Neural progenitor cell (in vitro differentiated cells): ENCODE results near the gene PSMD6. TPM values are rescaled to one million over a fixed set of nuclear protein-coding genes. Genes with fewer than 3 reads are reported as not detected.

Experiments used
- DNase-seq: peaks from one replicate; pipeline ENCODE4 v3.0.0-alpha.2; 2016; ENCODE audit warnings: low spot score
- H2AFZ ChIP-seq: fragments of 200-600 bp; sonication (generic); replicated peaks from 2 replicates; pipeline ENCODE4 v1.6.1; 2016; ENCODE audit warnings: antibody characterized with exemption
- H3F3A ChIP-seq: fragments of 200-600 bp; sonication (generic); 2 replicates; pipeline ENCODE4 v1.6.1; 2016; ENCODE audit warnings: antibody characterized with exemption, low read depth
- H3K27ac ChIP-seq: fragments of 200-600 bp; sonication (generic); 2 replicates; pipeline ENCODE4 v1.5.1; 2016; ENCODE audit warnings: mild to moderate bottlenecking
- H3K27me3 ChIP-seq: fragments of 200-600 bp; sonication (generic); 2 replicates; pipeline ENCODE4 v1.6.1; 2016; ENCODE audit warnings: mild to moderate bottlenecking, moderate library complexity
- H3K36me3 ChIP-seq: fragments of 200-600 bp; sonication (generic); 2 replicates; pipeline ENCODE4 v1.5.1; 2016
- H3K4me1 ChIP-seq: fragments of 200-600 bp; sonication (generic); 2 replicates; pipeline ENCODE4 v1.6.1; 2016; ENCODE audit warnings: mixed run types
- H3K4me2 ChIP-seq: fragments of 200-600 bp; sonication (generic); 2 replicates; pipeline ENCODE4 v1.6.1; 2016
- H3K4me3 ChIP-seq: fragments of 200-600 bp; sonication (generic); 2 replicates; pipeline ENCODE4 v1.5.1; 2016
- H3K79me2 ChIP-seq: fragments of 200-600 bp; sonication (generic); 2 replicates; pipeline ENCODE4 v1.6.1; 2016; ENCODE audit warnings: low read depth
- H3K9ac ChIP-seq: fragments of 200-600 bp; sonication (generic); 2 replicates; pipeline ENCODE4 v1.6.1; 2016
- H3K9me3 ChIP-seq: fragments of 200-600 bp; sonication (generic); 2 replicates; pipeline ENCODE4 v1.5.1; 2016; ENCODE audit warnings: low read depth
- H4K20me1 ChIP-seq: fragments of 200-600 bp; sonication (generic); 2 replicates; pipeline ENCODE4 v1.6.1; 2016; ENCODE audit warnings: low read depth
- H3K27ac Mint-ChIP-seq: 3 replicates; pipeline ENCODE4 v1.8.0; 2021; ENCODE audit warnings: mixed read lengths
- H3K27me3 Mint-ChIP-seq: 2 replicates; pipeline ENCODE4 v1.8.0; 2022; ENCODE audit warnings: low read depth, mild to moderate bottlenecking, inconsistent platforms, moderate library complexity, mixed read lengths; ENCODE audit not compliant: insufficient read depth
- H3K36me3 Mint-ChIP-seq: 3 replicates; pipeline ENCODE4 v1.8.0; 2021; ENCODE audit warnings: mixed read lengths
- H3K4me1 Mint-ChIP-seq: 3 replicates; pipeline ENCODE4 v1.8.0; 2021; ENCODE audit warnings: mixed read lengths
- H3K4me3 Mint-ChIP-seq: 3 replicates; pipeline ENCODE4 v1.8.0; 2021; ENCODE audit warnings: mild to moderate bottlenecking, moderate library complexity, mixed read lengths
- H3K9me3 Mint-ChIP-seq: 3 replicates; pipeline ENCODE4 v1.8.0; 2020; ENCODE audit warnings: mixed read lengths
- EZH2 ChIP-seq: fragments of 200-600 bp; sonication (generic); IDR thresholded peaks from 2 replicates; pipeline ENCODE4 v1.6.1; 2017; ENCODE audit warnings: antibody characterized with exemption, mild to moderate bottlenecking, moderate library complexity
- EZH2phosphoT487 ChIP-seq: fragments of 200-600 bp; sonication (generic); IDR thresholded peaks from 2 replicates; pipeline ENCODE4 v1.6.1; 2017; ENCODE audit warnings: antibody characterized with exemption
- total RNA-seq: library from RNA; depleted of rRNA; stranded (reverse); fragments of >200 nt; gene quantifications from 2 replicates; pipeline ENCODE4 v1.2.3, GENCODE V29; 2015; ENCODE audit warnings: low replicate concordance
- TF ChIP-seq, protein P1 (sequence below): fragments of 200-600 bp; sonication (generic); IDR thresholded peaks from 2 replicates; pipeline ENCODE4 v1.5.1; 2017; ENCODE audit warnings: antibody characterized with exemption, mild to moderate bottlenecking

PSMD6 gene
- total RNA-seq, 1 donor from 2014 or later: 141 TPM

DNA sequence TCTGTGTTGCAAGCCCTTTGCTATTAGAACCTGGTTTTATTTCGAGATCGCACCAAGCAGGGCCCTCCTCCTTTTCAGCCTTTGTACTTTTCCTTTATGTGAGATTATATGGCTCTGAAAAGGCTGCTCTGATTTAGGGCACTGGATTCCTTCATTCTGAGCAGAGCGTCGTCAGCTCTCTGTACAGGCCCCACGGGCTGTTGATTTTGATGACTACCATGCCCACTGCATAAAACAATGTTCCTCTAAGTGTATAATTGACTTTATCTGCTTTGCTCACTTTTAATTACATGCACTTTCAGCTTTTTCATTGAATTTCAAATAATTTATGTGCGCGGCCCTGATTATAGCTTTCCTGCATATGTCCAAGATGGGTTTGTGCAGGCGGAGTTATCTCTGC lies 4.4 kb upstream of the PSMD6 start:
- Histone ChIP-seq H3K9ac (no peak overlapping the region), H3K4me1 (peaks cover 7% of the 10 kb centered on the region), H3K9me3 (no peaks in the 10 kb centered on the region), H3K27me3 (no peaks in the 10 kb centered on the region), H4K20me1 (peaks cover 2% of the 10 kb centered on the region), H2AFZ (no peak overlapping the region), H3K27ac (no peak overlapping the region), H3K36me3 (no peaks in the 10 kb centered on the region), H3K4me3 (no peak overlapping the region), H3K79me2 (peaks cover 6% of the 10 kb centered on the region), H3F3A (no peaks in the 10 kb centered on the region), H3K4me2 (no peak overlapping the region)
- DNase-seq: no peak
- Mint-ChIP-seq H3K27ac (no peak overlapping the region), H3K9me3 (no peaks in the 10 kb centered on the region), H3K36me3 (no peaks in the 10 kb centered on the region), H3K27me3 (peaks cover 2% of the 10 kb centered on the region), H3K4me3 (no peak overlapping the region), H3K4me1 (peaks cover 20% of the 10 kb centered on the region)
- no peak for TF ChIP-seq EZH2phosphoT487
- TF ChIP-seq, protein P1, sequence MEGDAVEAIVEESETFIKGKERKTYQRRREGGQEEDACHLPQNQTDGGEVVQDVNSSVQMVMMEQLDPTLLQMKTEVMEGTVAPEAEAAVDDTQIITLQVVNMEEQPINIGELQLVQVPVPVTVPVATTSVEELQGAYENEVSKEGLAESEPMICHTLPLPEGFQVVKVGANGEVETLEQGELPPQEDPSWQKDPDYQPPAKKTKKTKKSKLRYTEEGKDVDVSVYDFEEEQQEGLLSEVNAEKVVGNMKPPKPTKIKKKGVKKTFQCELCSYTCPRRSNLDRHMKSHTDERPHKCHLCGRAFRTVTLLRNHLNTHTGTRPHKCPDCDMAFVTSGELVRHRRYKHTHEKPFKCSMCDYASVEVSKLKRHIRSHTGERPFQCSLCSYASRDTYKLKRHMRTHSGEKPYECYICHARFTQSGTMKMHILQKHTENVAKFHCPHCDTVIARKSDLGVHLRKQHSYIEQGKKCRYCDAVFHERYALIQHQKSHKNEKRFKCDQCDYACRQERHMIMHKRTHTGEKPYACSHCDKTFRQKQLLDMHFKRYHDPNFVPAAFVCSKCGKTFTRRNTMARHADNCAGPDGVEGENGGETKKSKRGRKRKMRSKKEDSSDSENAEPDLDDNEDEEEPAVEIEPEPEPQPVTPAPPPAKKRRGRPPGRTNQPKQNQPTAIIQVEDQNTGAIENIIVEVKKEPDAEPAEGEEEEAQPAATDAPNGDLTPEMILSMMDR: no peak
- TF ChIP-seq EZH2: no peak

DNA sequence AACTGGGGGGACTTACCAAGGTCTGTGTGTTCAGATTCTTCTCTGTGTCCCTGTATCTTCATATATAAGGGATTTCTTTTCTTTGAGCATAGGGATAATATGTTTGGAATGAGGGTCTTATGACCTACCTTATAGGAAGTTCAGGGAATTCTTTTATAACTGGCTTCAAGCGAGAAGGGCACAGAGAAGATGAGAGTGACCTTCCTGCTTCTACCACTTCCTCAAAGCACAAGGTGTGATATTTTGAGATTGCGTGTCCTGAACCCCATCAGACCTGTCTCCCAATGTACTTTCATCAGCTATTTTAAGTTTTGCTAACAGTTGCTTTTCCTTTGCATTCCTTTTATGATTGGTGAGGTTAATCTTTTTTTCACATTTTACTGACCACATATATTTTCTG lies 3.1 kb upstream of the PSMD6 start:
- no peak for TF ChIP-seq EZH2phosphoT487
- Histone ChIP-seq H4K20me1 (peaks cover 13% of the 10 kb centered on the region), H3F3A (no peaks in the 10 kb centered on the region), H3K79me2 (peaks cover 19% of the 10 kb centered on the region), H3K36me3 (no peaks in the 10 kb centered on the region), H3K9me3 (no peaks in the 10 kb centered on the region), H3K4me3 (no peak overlapping the region), H3K27me3 (no peaks in the 10 kb centered on the region), H3K9ac (no peak overlapping the region), H3K4me2 (no peak overlapping the region), H3K4me1 (peaks cover 14% of the 10 kb centered on the region), H2AFZ (no peak overlapping the region), H3K27ac (no peak overlapping the region)
- Mint-ChIP-seq H3K9me3 (no peaks in the 10 kb centered on the region), H3K27me3 (peaks cover 2% of the 10 kb centered on the region), H3K27ac (no peak overlapping the region), H3K4me3 (no peak overlapping the region), H3K36me3 (peaks cover 3% of the 10 kb centered on the region), H3K4me1 (peaks cover 27% of the 10 kb centered on the region)
- DNase-seq: no peak

DNA sequence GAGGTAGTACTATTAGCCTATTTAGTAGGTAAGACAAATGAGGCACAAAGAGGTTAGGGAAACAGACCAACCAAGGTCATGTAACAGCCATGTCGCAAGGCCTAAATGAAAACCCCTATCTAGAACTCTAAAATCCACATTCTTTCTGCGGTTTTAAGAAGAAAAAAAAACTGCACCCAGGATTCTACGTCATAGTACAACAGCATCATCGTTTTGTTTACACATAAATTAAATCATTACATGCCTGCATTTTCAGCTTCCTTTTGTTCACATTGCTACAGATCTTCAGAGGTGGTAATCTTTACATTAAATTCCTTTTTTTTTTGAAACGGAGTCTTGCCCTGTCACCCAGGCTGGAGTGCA lies 548 bp upstream of the PSMD6 start:
- Histone ChIP-seq H3K4me2 (no peak overlapping the region), H2AFZ (no peak overlapping the region), H3K27ac (no peak overlapping the region), H3F3A (peaks cover 8% of the 10 kb centered on the region), H3K9ac (no peak overlapping the region), H3K9me3 (no peaks in the 10 kb centered on the region), H3K4me1 (peaks cover 14% of the 10 kb centered on the region), H3K27me3 (no peaks in the 10 kb centered on the region), H3K36me3 (peaks cover 9% of the 10 kb centered on the region), H3K79me2 (peaks cover 31% of the 10 kb centered on the region), H3K4me3 (no peak overlapping the region), H4K20me1 (peaks cover 13% of the 10 kb centered on the region)
- no peaks in the 10 kb centered on the region for H3K27me3 Mint-ChIP-seq
- TF ChIP-seq EZH2phosphoT487 (no peak), EZH2 (no peak)
- TF ChIP-seq, protein P1: no peak
- no peaks in the 10 kb centered on the region for H3K9me3 Mint-ChIP-seq
- peaks cover 22% of the 10 kb centered on the region for H3K4me1 Mint-ChIP-seq
- peaks cover 3% of the 10 kb centered on the region for H3K36me3 Mint-ChIP-seq
- H3K4me3 Mint-ChIP-seq: peak overlapping the region; percentile 91
- H3K27ac Mint-ChIP-seq: no peak overlapping the region
- no peak for DNase-seq

DNA sequence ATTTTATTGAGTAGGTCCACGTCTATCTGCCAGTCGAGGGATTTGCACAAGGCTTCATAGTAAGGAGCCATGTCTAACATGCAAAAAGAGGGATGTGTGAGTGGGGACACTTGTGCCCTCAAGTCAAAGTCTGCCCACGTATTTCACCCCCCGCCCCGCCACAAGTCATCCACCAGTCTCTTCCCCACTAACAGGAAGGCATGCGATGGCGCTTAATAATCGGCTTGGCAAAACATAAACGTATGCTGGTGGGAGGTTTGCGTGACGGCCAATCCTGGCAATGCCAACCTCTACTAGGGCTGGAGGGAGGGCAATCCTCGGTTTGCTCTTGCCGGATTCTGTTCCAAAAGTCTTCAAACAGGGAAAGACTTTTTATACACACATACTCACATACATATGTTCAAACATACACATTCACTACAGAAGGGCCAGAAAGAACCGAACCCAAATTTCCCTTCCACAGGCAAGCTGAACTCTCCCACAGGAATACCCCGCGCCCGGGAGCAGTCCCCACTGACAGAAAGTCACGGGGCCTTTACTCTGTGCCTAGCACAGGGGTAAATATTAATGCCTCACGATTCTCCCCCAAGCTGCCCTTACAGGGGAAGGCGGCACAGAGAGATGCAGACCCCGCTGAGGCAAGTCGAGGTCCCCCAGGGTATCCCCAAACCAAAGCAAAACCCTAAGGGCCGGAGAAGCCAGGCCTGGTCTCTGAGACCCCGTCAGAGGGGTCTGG lies 675 bp downstream of the PSMD6 start:
- Mint-ChIP-seq H3K27ac (no peak overlapping the region), H3K4me1 (peaks cover 19% of the 10 kb centered on the region), H3K36me3 (peaks cover 5% of the 10 kb centered on the region), H3K4me3 (peak overlapping the region; percentile 91), H3K9me3 (no peaks in the 10 kb centered on the region), H3K27me3 (no peaks in the 10 kb centered on the region)
- no peaks in the 10 kb centered on the region for H3K9me3 ChIP-seq
- H3K27me3 ChIP-seq: no peaks in the 10 kb centered on the region
- peak overlapping the region; percentile 91 for H3K4me3 ChIP-seq
- peak overlapping the region; percentile 74 for H2AFZ ChIP-seq
- H3F3A ChIP-seq: peaks cover 18% of the 10 kb centered on the region
- peaks cover 14% of the 10 kb centered on the region for H3K4me1 ChIP-seq
- H3K4me2 ChIP-seq: peak overlapping the region; percentile 97
- H3K36me3 ChIP-seq: peaks cover 9% of the 10 kb centered on the region
- peaks cover 31% of the 10 kb centered on the region for H3K79me2 ChIP-seq
- H3K27ac ChIP-seq: peak overlapping the region; percentile 32
- DNase-seq: no peak
- peak overlapping the region; percentile 95 for H3K9ac ChIP-seq
- peaks cover 13% of the 10 kb centered on the region for H4K20me1 ChIP-seq
- TF ChIP-seq EZH2phosphoT487 (no peak), EZH2 (no peak)
- TF ChIP-seq, protein P1: no peak
